GM12878 (cell line): Measurements from ENCODE around the gene CCDC28B. TPM values are rescaled to one million over a fixed set of nuclear protein-coding genes. Genes with fewer than 3 reads are reported as not detected.

ENCODE experiments used
- CBFB ChIP-seq: IDR thresholded peaks from 2 replicates; pipeline ENCODE4 v1.6.1; 2016; ENCODE audit warnings: antibody characterized with exemption, low read depth
- CBX3 ChIP-seq: fragments of 200-600 bp; sonication (generic); IDR thresholded peaks from 2 replicates; pipeline ENCODE4 v1.6.1; 2016; ENCODE audit warnings: low read depth, borderline replicate concordance
- CHD1 ChIP-seq: IDR thresholded peaks from 2 replicates; pipeline ENCODE4 v1.6.1; 2012; ENCODE audit warnings: low read depth, low read length, improper control_type of control experiment
- EP300 ChIP-seq, 2 experiments: fragments of 150-350 bp in 1 of 2; IDR thresholded peaks; 2 replicates each; pipeline ENCODE4 v1.6.1; 2011 to 2012; ENCODE audit warnings: low read depth in 2 of 2, low read length in 2 of 2, borderline replicate concordance in 1 of 2, improper control_type of control experiment in 1 of 2, inconsistent platforms in 1 of 2; ENCODE audit not compliant: control insufficient read depth in 1 of 2
- FOXK2 ChIP-seq: fragments of 450-650 bp; IDR thresholded peaks from 2 replicates; pipeline ENCODE4 v1.6.1; 2017; ENCODE audit warnings: mild to moderate bottlenecking, moderate library complexity
- HCFC1 ChIP-seq: fragments of 150-350 bp; IDR thresholded peaks from 2 replicates; pipeline ENCODE4 v1.6.1; 2014; ENCODE audit warnings: low read length
- JUND ChIP-seq: IDR thresholded peaks from 2 replicates; pipeline ENCODE4 v1.6.1; 2012; ENCODE audit warnings: low read depth, mild to moderate bottlenecking, low read length, improper control_type of control experiment, moderate library complexity
- MXI1 ChIP-seq: fragments of 150-350 bp; IDR thresholded peaks from 2 replicates; pipeline ENCODE4 v1.6.1; 2011; ENCODE audit warnings: low read depth, mild to moderate bottlenecking, inconsistent platforms, low read length, improper control_type of control experiment
- MYC ChIP-seq: IDR thresholded peaks from 2 replicates; pipeline ENCODE4 v1.6.1; 2011; ENCODE audit warnings: mild to moderate bottlenecking, low read length, moderate library complexity, inconsistent platforms; ENCODE audit not compliant: insufficient read depth, insufficient replicate concordance, insufficient read length, severe bottlenecking
- NFXL1 ChIP-seq: fragments of 450-650 bp; IDR thresholded peaks from 2 replicates; pipeline ENCODE4 v1.6.1; 2017; ENCODE audit warnings: antibody characterized with exemption, mild to moderate bottlenecking, borderline replicate concordance
- PAX5 ChIP-seq: IDR thresholded peaks from 2 replicates; pipeline ENCODE4 v1.6.1; 2011; ENCODE audit warnings: low read depth, low read length, borderline replicate concordance
- POLR2AphosphoS5 ChIP-seq: IDR thresholded peaks from 2 replicates; pipeline ENCODE4 v1.6.1; 2011; ENCODE audit warnings: mild to moderate bottlenecking, low read length, inconsistent platforms
- POU2F2 ChIP-seq: IDR thresholded peaks from 3 replicates; pipeline ENCODE4 v1.6.1; 2011; ENCODE audit warnings: low read depth, mild to moderate bottlenecking, low read length, borderline replicate concordance
- RB1 ChIP-seq: fragments of 450-650 bp; formaldehyde crosslinking; IDR thresholded peaks from 2 replicates; pipeline ENCODE4 v1.6.1; 2017; ENCODE audit warnings: mild to moderate bottlenecking, borderline replicate concordance
- RBBP5 ChIP-seq: fragments of 200-600 bp; sonication (generic); conservative IDR thresholded peaks from 2 replicates; pipeline ENCODE4 v1.6.1; 2016
- RFX5 ChIP-seq: IDR thresholded peaks from 2 replicates; pipeline ENCODE4 v1.6.1; 2011; ENCODE audit warnings: low read depth, low read length, improper control_type of control experiment
- SMAD1 ChIP-seq: fragments of 450-650 bp; IDR thresholded peaks from 2 replicates; pipeline ENCODE4 v1.6.1; 2018; ENCODE audit warnings: mild to moderate bottlenecking, low read depth; ENCODE audit not compliant: partially characterized antibody
- SPI1 ChIP-seq: IDR thresholded peaks from 2 replicates; pipeline ENCODE4 v1.6.1; 2011; ENCODE audit warnings: low read depth, mild to moderate bottlenecking, low read length, moderate library complexity, borderline replicate concordance; ENCODE audit not compliant: insufficient read depth
- STAT1 ChIP-seq: fragments of 450-650 bp; conservative IDR thresholded peaks from 2 replicates; pipeline ENCODE4 v1.6.1; 2014; ENCODE audit warnings: antibody characterized with exemption, mild to moderate bottlenecking
- polyA plus RNA-seq, 11 experiments: library from polyadenylated mRNA; depleted of rRNA in 4 of 11; unstranded in 6 of 11; stranded (reverse) in 5 of 11; fragments of >200 nt; fragmentation: Nextera tagmentation in 4 of 11; fragmentation: Illumina TruSeq in 1 of 11; extraction: Ambion mirVana in 4 of 11; extraction: Trizol in 1 of 11; gene quantifications; 1 replicate in 1 of 11; 2 replicates in 10 of 11; pipeline versions ENCODE4 v1.2.1 to v1.2.3, GENCODE V29; 2011 to 2016; ENCODE audit warnings: inconsistent platforms in 2 of 11, missing spikeins in 2 of 11, low read depth in 1 of 11
- total RNA-seq, 4 experiments: library from RNA; depleted of rRNA in 3 of 4; stranded (reverse); fragments of >200 nt in 3 of 4; fragmentation: Illumina TruSeq in 1 of 4; extraction: Trizol in 1 of 4; gene quantifications; 2 replicates each; pipeline versions ENCODE4 v1.2.1 to v1.2.3, GENCODE V29; 2013 to 2021
- TF ChIP-seq, protein P1 (sequence below): fragments of 450-650 bp; IDR thresholded peaks from 2 replicates; pipeline ENCODE4 v1.6.1; 2018; ENCODE audit warnings: mild to moderate bottlenecking, low read depth, moderate library complexity; ENCODE audit not compliant: partially characterized antibody
- TF ChIP-seq, protein P2 (sequence below): fragments of 450-650 bp; IDR thresholded peaks from 2 replicates; pipeline ENCODE4 v1.6.1; 2017; ENCODE audit warnings: mild to moderate bottlenecking
- TF ChIP-seq, protein P3 (sequence below): IDR thresholded peaks from 2 replicates; pipeline ENCODE4 v1.6.1; 2012; ENCODE audit warnings: low read depth, low read length, improper control_type of control experiment

CCDC28B gene
- total and polyA plus RNA-seq, 10 of the 15 experiments (the other 5 are each of a cell fraction or from before 2014, with no cell fraction given), result 10.5 to 135 (median 90.6) TPM

DNA sequence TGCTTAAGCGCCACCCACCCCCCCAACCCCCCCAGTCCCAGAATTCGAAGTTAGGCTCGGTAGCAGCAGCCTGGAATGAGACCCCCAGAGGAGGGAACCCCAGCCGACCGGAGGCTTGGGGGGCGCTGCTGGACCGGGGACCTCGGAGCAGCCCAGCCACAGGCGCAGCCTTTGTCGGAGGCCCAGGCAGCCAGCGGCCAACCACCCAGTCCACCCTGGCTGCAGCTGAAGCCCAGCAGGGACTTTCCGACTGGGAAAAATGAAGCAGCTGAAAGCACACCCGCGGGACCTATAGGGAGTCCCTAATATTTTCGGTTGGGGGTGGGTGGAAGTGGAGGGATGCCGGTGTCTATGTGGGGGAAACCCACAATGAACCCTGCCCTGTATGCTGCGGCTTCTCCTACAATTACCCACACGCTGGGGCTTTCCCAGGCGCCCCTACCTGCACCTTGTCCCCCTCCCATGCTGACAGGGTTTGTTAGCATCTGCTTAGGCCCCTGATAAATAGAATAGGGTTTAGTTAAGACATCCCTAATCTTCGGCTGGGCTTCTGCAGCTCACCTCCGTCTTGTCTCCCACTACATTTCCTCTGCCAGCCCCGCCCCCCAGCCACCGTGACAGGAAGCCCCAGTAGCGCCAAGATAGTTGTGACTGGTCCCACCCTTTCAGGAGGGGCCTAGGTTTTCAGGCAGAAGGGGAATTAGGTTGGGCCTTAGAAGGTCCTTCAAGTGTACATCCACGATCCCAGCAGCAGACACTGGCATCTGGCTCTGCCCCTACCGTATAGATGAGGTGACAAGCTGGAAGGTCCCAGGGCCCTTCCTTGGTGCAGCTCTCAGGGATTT, 838 bp downstream of the CCDC28B start (continued):
- TF ChIP-seq, protein P1, sequence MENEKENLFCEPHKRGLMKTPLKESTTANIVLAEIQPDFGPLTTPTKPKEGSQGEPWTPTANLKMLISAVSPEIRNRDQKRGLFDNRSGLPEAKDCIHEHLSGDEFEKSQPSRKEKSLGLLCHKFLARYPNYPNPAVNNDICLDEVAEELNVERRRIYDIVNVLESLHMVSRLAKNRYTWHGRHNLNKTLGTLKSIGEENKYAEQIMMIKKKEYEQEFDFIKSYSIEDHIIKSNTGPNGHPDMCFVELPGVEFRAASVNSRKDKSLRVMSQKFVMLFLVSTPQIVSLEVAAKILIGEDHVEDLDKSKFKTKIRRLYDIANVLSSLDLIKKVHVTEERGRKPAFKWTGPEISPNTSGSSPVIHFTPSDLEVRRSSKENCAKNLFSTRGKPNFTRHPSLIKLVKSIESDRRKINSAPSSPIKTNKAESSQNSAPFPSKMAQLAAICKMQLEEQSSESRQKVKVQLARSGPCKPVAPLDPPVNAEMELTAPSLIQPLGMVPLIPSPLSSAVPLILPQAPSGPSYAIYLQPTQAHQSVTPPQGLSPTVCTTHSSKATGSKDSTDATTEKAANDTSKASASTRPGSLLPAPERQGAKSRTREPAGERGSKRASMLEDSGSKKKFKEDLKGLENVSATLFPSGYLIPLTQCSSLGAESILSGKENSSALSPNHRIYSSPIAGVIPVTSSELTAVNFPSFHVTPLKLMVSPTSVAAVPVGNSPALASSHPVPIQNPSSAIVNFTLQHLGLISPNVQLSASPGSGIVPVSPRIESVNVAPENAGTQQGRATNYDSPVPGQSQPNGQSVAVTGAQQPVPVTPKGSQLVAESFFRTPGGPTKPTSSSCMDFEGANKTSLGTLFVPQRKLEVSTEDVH, result no peak
- peak; percentile 72 for TF ChIP-seq MXI1
- TF ChIP-seq PAX5, result no peak
- no peak for TF ChIP-seq RBBP5
- no peak for TF ChIP-seq RB1
- TF ChIP-seq, protein P2, sequence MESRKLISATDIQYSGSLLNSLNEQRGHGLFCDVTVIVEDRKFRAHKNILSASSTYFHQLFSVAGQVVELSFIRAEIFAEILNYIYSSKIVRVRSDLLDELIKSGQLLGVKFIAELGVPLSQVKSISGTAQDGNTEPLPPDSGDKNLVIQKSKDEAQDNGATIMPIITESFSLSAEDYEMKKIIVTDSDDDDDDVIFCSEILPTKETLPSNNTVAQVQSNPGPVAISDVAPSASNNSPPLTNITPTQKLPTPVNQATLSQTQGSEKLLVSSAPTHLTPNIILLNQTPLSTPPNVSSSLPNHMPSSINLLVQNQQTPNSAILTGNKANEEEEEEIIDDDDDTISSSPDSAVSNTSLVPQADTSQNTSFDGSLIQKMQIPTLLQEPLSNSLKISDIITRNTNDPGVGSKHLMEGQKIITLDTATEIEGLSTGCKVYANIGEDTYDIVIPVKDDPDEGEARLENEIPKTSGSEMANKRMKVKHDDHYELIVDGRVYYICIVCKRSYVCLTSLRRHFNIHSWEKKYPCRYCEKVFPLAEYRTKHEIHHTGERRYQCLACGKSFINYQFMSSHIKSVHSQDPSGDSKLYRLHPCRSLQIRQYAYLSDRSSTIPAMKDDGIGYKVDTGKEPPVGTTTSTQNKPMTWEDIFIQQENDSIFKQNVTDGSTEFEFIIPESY, result no peak
- no peak for TF ChIP-seq FOXK2
- no peak for TF ChIP-seq POU2F2
- no peak for TF ChIP-seq CBX3
- peak; percentile 22 to 23; a peak in 1 of 4 replicates for TF ChIP-seq EP300 (IDR thresholded peaks at IDR 0.05; ENCODE audit: borderline replicate concordance in 1 of 2, control insufficient read depth in 1 of 2, low read depth in 2 of 2, low read length in 2 of 2)
- TF ChIP-seq RFX5, result no peak
- TF ChIP-seq, protein P3, sequence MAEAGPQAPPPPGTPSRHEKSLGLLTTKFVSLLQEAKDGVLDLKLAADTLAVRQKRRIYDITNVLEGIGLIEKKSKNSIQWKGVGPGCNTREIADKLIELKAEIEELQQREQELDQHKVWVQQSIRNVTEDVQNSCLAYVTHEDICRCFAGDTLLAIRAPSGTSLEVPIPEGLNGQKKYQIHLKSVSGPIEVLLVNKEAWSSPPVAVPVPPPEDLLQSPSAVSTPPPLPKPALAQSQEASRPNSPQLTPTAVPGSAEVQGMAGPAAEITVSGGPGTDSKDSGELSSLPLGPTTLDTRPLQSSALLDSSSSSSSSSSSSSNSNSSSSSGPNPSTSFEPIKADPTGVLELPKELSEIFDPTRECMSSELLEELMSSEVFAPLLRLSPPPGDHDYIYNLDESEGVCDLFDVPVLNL, result no peak
- no peak for TF ChIP-seq NFXL1
- peak; percentile 47; the same call in 1 of the 2 replicates for TF ChIP-seq POLR2AphosphoS5
- no peak for TF ChIP-seq SPI1
- TF ChIP-seq CHD1, result no peak
- TF ChIP-seq STAT1, result no peak
- TF ChIP-seq MYC, result no peak
- TF ChIP-seq JUND, result no peak
- TF ChIP-seq SMAD1, result peak; percentile 36
- no peak for TF ChIP-seq HCFC1
- TF ChIP-seq CBFB, result no peak
